Esophagus muscularis mucosa (tissue), 3 donors: Measurements from ENCODE around the gene TMEM170A.

Source experiments
- CTCF ChIP-seq, 3 experiments: fragments of 200-600 bp in 2 of 3; fragments of 450-650 bp in 1 of 3; sonication (generic) in 2 of 3; IDR thresholded peaks; one replicate each; pipeline ENCODE4 v1.5.1; 2017 to 2019; ENCODE audit warnings: antibody characterized with exemption in 3 of 3, mild to moderate bottlenecking in 2 of 3, moderate library complexity in 1 of 3
- EP300 ChIP-seq: sonication (generic); formaldehyde crosslinking; IDR thresholded peaks from one replicate; pipeline ENCODE4 v1.6.1; 2017; ENCODE audit warnings: antibody characterized with exemption

GRCh38 chr16:75401691-75402090 is 62.8 kb downstream of the TMEM170A start:
- TF ChIP-seq EP300 (no peak), CTCF (IDR thresholded peaks at IDR 0.05) (no peak)
